ENCODE results near the gene TUBAL3.

Gene TUBAL3

GRCh38 chr10:5361966-5362365 lies 42.7 kb downstream of the TUBAL3 start:
- TF ChIP-seq ZNF660 (tag by site-specific recombination; IDR thresholded peaks at IDR 0.05) (no peak), SCRT2 (tag by site-specific recombination; IDR thresholded peaks at IDR 0.05) (no peak), ZBTB49 (tag by site-specific recombination; IDR thresholded peaks at IDR 0.05; ENCODE audit: low read depth) (no peak), ZBTB21 (tag by site-specific recombination; IDR thresholded peaks at IDR 0.05) (no peak), ZNF362 (tag by site-specific recombination; IDR thresholded peaks at IDR 0.05) (no peak)
- no peaks in the 10 kb centered on the region for H3K36me3 ChIP-seq (ENCODE audit: control insufficient read depth in 2 of 2, insufficient read depth in 1 of 2, low read length in 2 of 2)
- no peaks in the 10 kb centered on the region for H3K9me3 ChIP-seq (ENCODE audit: control insufficient read depth, insufficient read depth, low read depth, low read length)
- H3K4me3 ChIP-seq (ENCODE audit: low read depth, low read length): no peak overlapping the region
- POLR2A ChIA-PET: no interaction called here
- CTCF ChIA-PET: interaction anchor here (1.4 kb wide), 1 partner anchor 512 kb away, joined by 3 read pairs; no protein-coding TSS in a partner anchor
- no peak overlapping the region for H3K27ac ChIP-seq (ENCODE audit: extremely low read depth, low read depth, low read length)
- H3K4me1 ChIP-seq (ENCODE audit: control insufficient read depth, insufficient read depth, low read length): no peaks in the 10 kb centered on the region; the same call in 1 of the 2 replicates

GRCh38 chr10:5360318-5360915 lies 44.2 kb downstream of the TUBAL3 start:
- Histone ChIP-seq H3K4me3 (ENCODE audit: low read depth, low read length) (no peak overlapping the region), H3K27ac (ENCODE audit: extremely low read depth, low read depth, low read length) (no peak overlapping the region), H3K4me1 (ENCODE audit: control insufficient read depth, insufficient read depth, low read length) (no peaks in the 10 kb centered on the region; the same call in 1 of the 2 replicates), H3K36me3 (ENCODE audit: control insufficient read depth in 2 of 2, insufficient read depth in 1 of 2, low read length in 2 of 2) (no peaks in the 10 kb centered on the region), H3K9me3 (ENCODE audit: control insufficient read depth, insufficient read depth, low read depth, low read length) (no peaks in the 10 kb centered on the region)
- TF ChIP-seq ZNF341 (tag by site-specific recombination; IDR thresholded peaks at IDR 0.05; ENCODE audit: low read depth): no peak
- TF ChIP-seq ZBTB10 (tag by site-specific recombination; IDR thresholded peaks at IDR 0.05): no peak
- TF ChIP-seq HOXD13 (CRISPR knock-in tag; IDR thresholded peaks at IDR 0.05; ENCODE audit: borderline replicate concordance): no peak
- TF ChIP-seq ZNF654 (tag by site-specific recombination; IDR thresholded peaks at IDR 0.05; ENCODE audit: low read depth): no peak
- no peak for TF ChIP-seq ZNF26 (tag by site-specific recombination; IDR thresholded peaks at IDR 0.05)
- no peak for TF ChIP-seq KLF10 (tag by site-specific recombination; IDR thresholded peaks at IDR 0.05)
- TF ChIP-seq ZBTB6 (tag by site-specific recombination; IDR thresholded peaks at IDR 0.05): no peak
- TF ChIP-seq ZNF416 (tag by site-specific recombination; IDR thresholded peaks at IDR 0.05): no peak
- TF ChIP-seq ZNF701 (tag by site-specific recombination; IDR thresholded peaks at IDR 0.05): no peak
- ChIA-PET CTCF (interaction anchor here (0.6 kb wide), 2 partner anchors 24 to 82 kb away, joined by 3 read pairs; no protein-coding TSS in a partner anchor), POLR2A (no interaction called here)
